ENCODE results near the gene NTM. TPM values are rescaled to one million over a fixed set of nuclear protein-coding genes. Genes with fewer than 3 reads are reported as not detected.

Gene NTM
- total and polyA plus RNA-seq, 2 of the 8 experiments (the other 6 are each of a cell fraction or from before 2014, with no cell fraction given): 13.4 to 20.0 TPM

- no peak overlapping the region for H2BK15ac ChIP-seq (ENCODE audit: low read length)
- no peak overlapping the region for H2AK5ac ChIP-seq (ENCODE audit: low read depth, low read length)
- H3K23me2 ChIP-seq (ENCODE audit: low read depth, low read length): no peaks in the 10 kb centered on the region
- no peak overlapping the region for H2BK20ac ChIP-seq (ENCODE audit: low read length)
- H3K4me1 ChIP-seq (replicated peaks in 1 of 4; ENCODE audit: control insufficient read depth in 3 of 4, insufficient read depth in 4 of 4, low read length in 3 of 4): no peaks in the 10 kb centered on the region; a peak in 1 of 7 replicates
- 62% methylated on average over 9 of the region's 9 CpGs; no CpG with 5 or more reads in 1 of the 2 experiments for WGBS, 2 experiments (ENCODE audit: extremely low coverage in 1 of 2, insufficient coverage in 1 of 2, insufficient read length in 1 of 2, insufficient replicate concordance in 2 of 2, low coverage in 1 of 2, low lambda C conversion rate in 2 of 2, missing lambda C conversion rate in 1 of 2)
- no peaks in the 10 kb centered on the region for H3K27me3 ChIP-seq (replicated peaks in 1 of 4; ENCODE audit: control insufficient read depth in 3 of 4, extremely low read depth in 1 of 4, insufficient read depth in 3 of 4, low read length in 3 of 4)
- H3K23ac ChIP-seq (ENCODE audit: insufficient read length): no peak overlapping the region
- no peak overlapping the region for H2BK12ac ChIP-seq (ENCODE audit: low read depth, low read length)
- H2AFZ ChIP-seq (ENCODE audit: low read length): no peak overlapping the region
- H3K56ac ChIP-seq (replicated peaks; ENCODE audit: insufficient read length, low read depth, low read length): no peak overlapping the region
- ChIA-PET CTCF (ENCODE audit: partially characterized antibody) (interaction anchor here (0.6 to 6.8 kb wide), 35 partner anchors 9 to 486 kb away, joined by 3 to 59 read pairs (median 4); no protein-coding TSS in a partner anchor), POLR2A (ENCODE audit: partially characterized antibody) (interaction anchor here (1.2 kb wide), 2 partner anchors 258 to 486 kb away, joined by 3 read pairs; no protein-coding TSS in a partner anchor)
- H4K5ac ChIP-seq (ENCODE audit: insufficient read length, low read depth, low read length): no peak overlapping the region
- no peak overlapping the region for H3K18ac ChIP-seq (ENCODE audit: extremely low read depth, low read length)
- H3K9me3 ChIP-seq (ENCODE audit: insufficient read depth in 2 of 2, low read depth in 1 of 2, low read length in 1 of 2): no peaks in the 10 kb centered on the region
- no peaks in the 10 kb centered on the region for H3K79me2 ChIP-seq (ENCODE audit: control insufficient read depth in 1 of 2, insufficient read depth in 2 of 2, low read length in 2 of 2)
- no peak overlapping the region for H3K14ac ChIP-seq (ENCODE audit: insufficient read length)
- H3K4me2 ChIP-seq (ENCODE audit: insufficient read depth in 1 of 2, low read depth in 2 of 2, low read length in 2 of 2): no peak overlapping the region
- H3K27ac ChIP-seq (ENCODE audit: low read depth, low read length): no peak overlapping the region
- H3K79me1 ChIP-seq (ENCODE audit: low read depth, low read length): 0 out of 2 replicates have a peak, but pooled peaks cover 3% of the 10 kb centered on the region
- H4K20me1 ChIP-seq (replicated peaks in 1 of 2; ENCODE audit: control insufficient read depth in 1 of 2, insufficient read depth in 2 of 2, low read length in 2 of 2): no peaks in the 10 kb centered on the region
- H3K9ac ChIP-seq (replicated peaks in 1 of 4; ENCODE audit: extremely low read depth in 1 of 4, low read depth in 3 of 4, low read length in 3 of 4): no peak overlapping the region; a peak in 2 of 7 replicates
- no peak overlapping the region for H2BK120ac ChIP-seq (replicated peaks; ENCODE audit: low read depth, low read length)
- H2BK5ac ChIP-seq (ENCODE audit: low read depth, low read length): no peak overlapping the region
- no peak overlapping the region for H3K4ac ChIP-seq (replicated peaks; ENCODE audit: insufficient read length, low read depth, low read length)
- H3K36me3 ChIP-seq (ENCODE audit: control insufficient read depth in 2 of 4, insufficient read depth in 4 of 4, low read length in 3 of 4): no peaks in the 10 kb centered on the region
- no peak overlapping the region for H3K4me3 ChIP-seq (ENCODE audit: extremely low read depth in 1 of 4, insufficient read depth in 2 of 4, low read depth in 3 of 4, low read length in 4 of 4)
- DNase-seq (ENCODE audit: low read depth in 1 of 2, low spot score in 2 of 2) (peak; percentile 25 to 82), FAIRE-seq (peak; percentile 78)
- no peak overlapping the region for H4K8ac ChIP-seq (ENCODE audit: extremely low read depth, insufficient read depth, low read length)
- no peak overlapping the region for H4K91ac ChIP-seq (replicated peaks; ENCODE audit: insufficient read length, low read length)
- peak; percentile 65 to 84 (median 82) for TF ChIP-seq CTCF (IDR thresholded peaks at IDR 0.05; ENCODE audit: control extremely low read depth in 1 of 3, insufficient read depth in 1 of 3, low read depth in 1 of 3, low read length in 3 of 3)
- TF ChIP-seq HDAC6 (IDR thresholded peaks at IDR 0.05; ENCODE audit: low read depth, low read length): no peak
- TF ChIP-seq SP2 (IDR thresholded peaks at IDR 0.05; ENCODE audit: low read length): no peak
- TF ChIP-seq TEAD4 (IDR thresholded peaks at IDR 0.05; ENCODE audit: low read depth, low read length): no peak
- TF ChIP-seq TAF1 (IDR thresholded peaks at IDR 0.05; ENCODE audit: low read depth, low read length): no peak
- no peak for TF ChIP-seq TBP (IDR thresholded peaks at IDR 0.05; ENCODE audit: low read depth, low read length)
- no peak for TF ChIP-seq EZH2 (IDR thresholded peaks at IDR 0.05; ENCODE audit: low read depth, low read length, severe bottlenecking)
- no peak for TF ChIP-seq GABPA (IDR thresholded peaks at IDR 0.05; ENCODE audit: borderline replicate concordance, insufficient read depth, low read length)
- no peak for TF ChIP-seq CHD1 (IDR thresholded peaks at IDR 0.05; ENCODE audit: low read depth, low read length)
- TF ChIP-seq SUZ12 (IDR thresholded peaks at IDR 0.05; ENCODE audit: low read length): no peak
- TF ChIP-seq YY1 (IDR thresholded peaks at IDR 0.05; ENCODE audit: low read depth, low read length): 0 out of 2 replicates have a peak, but pooled peaks have one; percentile 13
These were observed 141.4 kb downstream of the NTM start for GRCh38 chr11:131511794-131512193.
